Measurements from ENCODE around the gene STRADA.
A peak's percentile ranks its signal among the peaks of the same experiment; 100 is the strongest.

The STRADA gene

DNA sequence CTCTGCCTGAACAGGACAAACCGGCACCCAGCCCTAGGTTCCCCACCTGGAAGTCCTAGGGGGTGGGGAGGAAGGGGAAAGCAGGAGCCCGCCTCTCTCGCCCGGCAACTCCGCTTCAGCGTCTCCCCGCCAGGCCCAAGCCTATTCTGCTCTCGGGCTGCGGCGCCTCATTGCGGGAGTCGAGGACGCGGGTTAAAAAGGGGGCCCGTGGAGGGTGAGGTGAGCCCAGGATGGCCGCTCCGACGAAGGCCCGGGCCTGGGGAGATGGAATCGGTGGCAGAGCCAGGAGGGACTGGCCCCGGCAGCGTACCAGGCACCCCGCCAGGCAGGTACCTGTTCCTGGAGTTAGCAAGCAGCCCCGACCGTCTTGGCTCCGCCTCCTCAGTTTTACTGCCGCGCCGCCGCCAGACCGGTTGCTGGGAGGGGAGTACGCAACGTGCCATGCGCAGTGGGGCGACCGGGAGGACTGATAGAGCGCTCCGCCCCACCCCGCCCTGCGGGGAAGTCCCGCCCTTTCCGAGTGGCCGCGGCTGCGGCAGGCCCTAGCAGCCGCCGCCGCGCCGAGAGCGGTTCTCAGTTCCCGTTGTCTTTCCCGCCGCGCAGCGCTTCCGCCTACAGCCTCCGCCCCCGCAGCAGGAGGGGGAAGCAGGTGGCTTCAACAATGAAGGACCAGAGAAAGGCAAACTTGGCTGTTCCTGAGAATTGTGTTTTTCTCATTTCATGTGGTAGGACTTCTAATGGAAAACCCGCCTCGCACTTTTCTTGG is at the start of gene STRADA:
Gene STRADA, minus strand, starts transcription at position 392 of the 766 bp plus-strand sequence. CDS start 13,430 bp downstream, outside the sequence.
- H3K4me3 ChIP-seq (ENCODE audit: low read depth in 1 of 2, low read length in 2 of 2): peak within 1 kb of the TSS; percentile 83 to 84
- H3K9me3 ChIP-seq (ENCODE audit: control insufficient read depth in 1 of 2, low read length in 2 of 2): no peaks in the 10 kb centered on the region
- peak within 1 kb of the TSS; percentile 94 for H3K27ac ChIP-seq (ENCODE audit: low read length)
- H3K27me3 ChIP-seq (ENCODE audit: low read depth, low read length): no peaks in the 10 kb centered on the region
- H3K36me3 ChIP-seq (ENCODE audit: control insufficient read depth in 1 of 2, insufficient read depth in 2 of 2, low read length in 2 of 2): peaks cover 11 to 12% of the 10 kb centered on the region in 2 donors
- H3K4me1 ChIP-seq (ENCODE audit: control insufficient read depth in 1 of 2, insufficient read depth in 2 of 2, low read length in 2 of 2): peaks cover 4 to 9% of the 10 kb centered on the region in 2 donors

- peaks cover 28 to 58% of the 10 kb centered on the region in 2 donors for H3K36me3 ChIP-seq (ENCODE audit: control insufficient read depth in 1 of 2, insufficient read depth in 2 of 2, low read length in 2 of 2)
- no peaks in the 10 kb centered on the region for H3K9me3 ChIP-seq (ENCODE audit: control insufficient read depth in 1 of 2, low read length in 2 of 2)
- no peak overlapping the region for H3K4me3 ChIP-seq (ENCODE audit: low read depth in 1 of 2, low read length in 2 of 2)
- H3K4me1 ChIP-seq (ENCODE audit: control insufficient read depth in 1 of 2, insufficient read depth in 2 of 2, low read length in 2 of 2): no peaks in the 10 kb centered on the region
- no peak overlapping the region for H3K27ac ChIP-seq (ENCODE audit: low read length)
- H3K27me3 ChIP-seq (ENCODE audit: low read depth, low read length): no peaks in the 10 kb centered on the region
Measured at GRCh38 chr17:63790057-63790456, 48.5 kb upstream of the STRADA start.

GRCh38 chr17:63786971-63787711 is 45.5 kb upstream of the STRADA start:
- H3K4me1 ChIP-seq (ENCODE audit: control insufficient read depth in 1 of 2, insufficient read depth in 2 of 2, low read length in 2 of 2): no peaks in the 10 kb centered on the region
- H3K36me3 ChIP-seq (ENCODE audit: control insufficient read depth in 1 of 2, insufficient read depth in 2 of 2, low read length in 2 of 2): peaks cover 7 to 33% of the 10 kb centered on the region in 2 donors
- H3K9me3 ChIP-seq (ENCODE audit: control insufficient read depth in 1 of 2, low read length in 2 of 2): no peaks in the 10 kb centered on the region
- H3K4me3 ChIP-seq (ENCODE audit: low read depth in 1 of 2, low read length in 2 of 2): no peak overlapping the region
- H3K27ac ChIP-seq (ENCODE audit: low read length): no peak overlapping the region
- no peaks in the 10 kb centered on the region for H3K27me3 ChIP-seq (ENCODE audit: low read depth, low read length)

- peaks cover 6 to 27% of the 10 kb centered on the region in 2 donors for H3K36me3 ChIP-seq (ENCODE audit: control insufficient read depth in 1 of 2, insufficient read depth in 2 of 2, low read length in 2 of 2)
- H3K9me3 ChIP-seq (ENCODE audit: control insufficient read depth in 1 of 2, low read length in 2 of 2): no peaks in the 10 kb centered on the region
- H3K27ac ChIP-seq (ENCODE audit: low read length): no peak overlapping the region
- no peaks in the 10 kb centered on the region for H3K27me3 ChIP-seq (ENCODE audit: low read depth, low read length)
- no peak overlapping the region for H3K4me3 ChIP-seq (ENCODE audit: low read depth in 1 of 2, low read length in 2 of 2)
- H3K4me1 ChIP-seq (ENCODE audit: control insufficient read depth in 1 of 2, insufficient read depth in 2 of 2, low read length in 2 of 2): no peaks in the 10 kb centered on the region
Measured at GRCh38 chr17:63786117-63786516, 44.5 kb upstream of the STRADA start.

DNA sequence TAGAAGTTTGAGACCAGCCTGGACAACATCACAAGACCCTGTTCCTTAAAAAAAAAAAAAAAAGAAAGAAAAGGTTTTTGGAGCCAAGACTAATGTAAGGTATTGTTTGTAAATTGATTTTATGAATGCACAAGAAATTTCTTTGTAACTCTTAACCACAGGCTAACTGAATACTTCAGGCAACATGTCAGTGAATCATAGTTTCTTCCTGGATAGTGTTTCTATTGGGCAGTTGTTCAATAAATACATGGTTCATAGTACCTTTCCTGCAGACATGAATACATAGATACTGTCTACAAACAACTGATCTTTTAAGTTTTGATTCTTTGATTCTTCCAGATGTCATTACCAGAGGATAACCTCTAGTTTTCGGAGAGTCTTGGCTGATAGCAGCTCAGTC is 44.0 kb upstream of the STRADA start:
- Histone ChIP-seq H3K4me3 (ENCODE audit: low read depth in 1 of 2, low read length in 2 of 2) (no peak overlapping the region), H3K4me1 (ENCODE audit: control insufficient read depth in 1 of 2, insufficient read depth in 2 of 2, low read length in 2 of 2) (no peaks in the 10 kb centered on the region), H3K27ac (ENCODE audit: low read length) (no peak overlapping the region), H3K9me3 (ENCODE audit: control insufficient read depth in 1 of 2, low read length in 2 of 2) (no peaks in the 10 kb centered on the region), H3K27me3 (ENCODE audit: low read depth, low read length) (no peaks in the 10 kb centered on the region), H3K36me3 (ENCODE audit: control insufficient read depth in 1 of 2, insufficient read depth in 2 of 2, low read length in 2 of 2) (peaks cover 6 to 27% of the 10 kb centered on the region in 2 donors)

DNA sequence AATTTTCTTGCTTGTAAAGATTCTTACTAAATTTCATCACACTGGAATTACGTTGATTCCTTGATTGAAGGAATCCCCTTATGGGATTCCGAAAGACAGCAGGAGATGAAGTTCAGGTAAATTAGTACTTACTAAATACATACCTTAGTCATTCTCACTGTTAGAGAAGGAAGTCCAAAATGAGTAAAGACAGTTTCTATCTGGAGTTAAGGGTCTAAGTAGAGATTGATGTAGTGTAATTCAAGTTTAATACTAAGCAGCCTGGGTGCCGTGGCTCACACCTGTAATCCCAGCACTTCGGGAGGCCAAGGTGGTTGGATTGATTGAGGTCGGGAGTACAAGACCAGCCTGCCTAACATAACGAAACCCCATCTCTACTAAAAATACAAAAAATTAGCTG is 41.9 kb upstream of the STRADA start:
- Histone ChIP-seq H3K4me3 (ENCODE audit: low read depth in 1 of 2, low read length in 2 of 2) (no peak overlapping the region), H3K9me3 (ENCODE audit: control insufficient read depth in 1 of 2, low read length in 2 of 2) (no peaks in the 10 kb centered on the region), H3K36me3 (ENCODE audit: control insufficient read depth in 1 of 2, insufficient read depth in 2 of 2, low read length in 2 of 2) (peaks cover 0 to 18% of the 10 kb centered on the region in 2 donors), H3K27me3 (ENCODE audit: low read depth, low read length) (no peaks in the 10 kb centered on the region), H3K4me1 (ENCODE audit: control insufficient read depth in 1 of 2, insufficient read depth in 2 of 2, low read length in 2 of 2) (no peaks in the 10 kb centered on the region), H3K27ac (ENCODE audit: low read length) (no peak overlapping the region)

- H3K9me3 ChIP-seq (ENCODE audit: control insufficient read depth in 1 of 2, low read length in 2 of 2): no peaks in the 10 kb centered on the region
- peaks cover 4 to 9% of the 10 kb centered on the region in 2 donors for H3K36me3 ChIP-seq (ENCODE audit: control insufficient read depth in 1 of 2, insufficient read depth in 2 of 2, low read length in 2 of 2)
- H3K4me1 ChIP-seq (ENCODE audit: control insufficient read depth in 1 of 2, insufficient read depth in 2 of 2, low read length in 2 of 2): peaks cover 4 to 5% of the 10 kb centered on the region in 2 donors
- no peak overlapping the region for H3K4me3 ChIP-seq (ENCODE audit: low read depth in 1 of 2, low read length in 2 of 2)
- H3K27ac ChIP-seq (ENCODE audit: low read length): no peak overlapping the region
- H3K27me3 ChIP-seq (ENCODE audit: low read depth, low read length): no peaks in the 10 kb centered on the region
Measured at GRCh38 chr17:63780928-63781327, 39.3 kb upstream of the STRADA start.

- peaks cover 4 to 9% of the 10 kb centered on the region in 2 donors for H3K36me3 ChIP-seq (ENCODE audit: control insufficient read depth in 1 of 2, insufficient read depth in 2 of 2, low read length in 2 of 2)
- no peak overlapping the region for H3K27ac ChIP-seq (ENCODE audit: low read length)
- H3K4me3 ChIP-seq (ENCODE audit: low read depth in 1 of 2, low read length in 2 of 2): no peak overlapping the region
- H3K9me3 ChIP-seq (ENCODE audit: control insufficient read depth in 1 of 2, low read length in 2 of 2): no peaks in the 10 kb centered on the region
- no peaks in the 10 kb centered on the region for H3K27me3 ChIP-seq (ENCODE audit: low read depth, low read length)
- peaks cover 8 to 9% of the 10 kb centered on the region in 2 donors for H3K4me1 ChIP-seq (ENCODE audit: control insufficient read depth in 1 of 2, insufficient read depth in 2 of 2, low read length in 2 of 2)
Measured at GRCh38 chr17:63780507-63780906, 38.9 kb upstream of the STRADA start.

GRCh38 chr17:63775420-63775819 is 33.8 kb upstream of the STRADA start:
- Histone ChIP-seq H3K4me1 (ENCODE audit: control insufficient read depth in 1 of 2, insufficient read depth in 2 of 2, low read length in 2 of 2) (peaks cover 9 to 35% of the 10 kb centered on the region in 2 donors), H3K27ac (ENCODE audit: low read length) (peak overlapping the region; percentile 74)

DNA sequence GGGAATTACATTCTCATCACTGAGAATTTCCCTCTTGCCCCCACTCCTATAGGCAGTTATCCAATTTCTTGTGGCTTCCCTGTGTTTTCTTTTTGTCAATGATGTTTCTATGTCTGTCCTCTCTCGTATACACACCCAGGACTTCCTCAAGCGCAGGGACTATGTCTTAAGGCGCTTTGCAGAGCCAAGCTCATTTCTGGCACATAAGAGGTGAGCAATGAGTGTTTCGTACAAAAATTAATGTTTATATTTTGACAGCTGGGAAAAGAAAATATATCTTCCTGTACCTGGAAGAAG is 33.3 kb upstream of the STRADA start:
- Histone ChIP-seq H3K9me3 (ENCODE audit: control insufficient read depth in 1 of 2, low read length in 2 of 2) (no peaks in the 10 kb centered on the region), H3K4me1 (ENCODE audit: control insufficient read depth in 1 of 2, insufficient read depth in 2 of 2, low read length in 2 of 2) (peaks cover 9 to 41% of the 10 kb centered on the region in 2 donors), H3K27me3 (ENCODE audit: low read depth, low read length) (no peaks in the 10 kb centered on the region), H3K27ac (ENCODE audit: low read length) (peak overlapping the region; percentile 74), H3K4me3 (ENCODE audit: low read depth in 1 of 2, low read length in 2 of 2) (peak overlapping the region; percentile 74 to 89), H3K36me3 (ENCODE audit: control insufficient read depth in 1 of 2, insufficient read depth in 2 of 2, low read length in 2 of 2) (peaks cover 9 to 10% of the 10 kb centered on the region in 2 donors)

More at GRCh38 chr17:63775420-63775819, 33.8 kb upstream of the STRADA start:
- Histone ChIP-seq H3K27me3 (ENCODE audit: low read depth, low read length) (no peaks in the 10 kb centered on the region), H3K9me3 (ENCODE audit: control insufficient read depth in 1 of 2, low read length in 2 of 2) (no peaks in the 10 kb centered on the region), H3K36me3 (ENCODE audit: control insufficient read depth in 1 of 2, insufficient read depth in 2 of 2, low read length in 2 of 2) (peaks cover 9 to 12% of the 10 kb centered on the region in 2 donors), H3K4me3 (ENCODE audit: low read depth in 1 of 2, low read length in 2 of 2) (peak overlapping the region; percentile 74 to 89)

DNA sequence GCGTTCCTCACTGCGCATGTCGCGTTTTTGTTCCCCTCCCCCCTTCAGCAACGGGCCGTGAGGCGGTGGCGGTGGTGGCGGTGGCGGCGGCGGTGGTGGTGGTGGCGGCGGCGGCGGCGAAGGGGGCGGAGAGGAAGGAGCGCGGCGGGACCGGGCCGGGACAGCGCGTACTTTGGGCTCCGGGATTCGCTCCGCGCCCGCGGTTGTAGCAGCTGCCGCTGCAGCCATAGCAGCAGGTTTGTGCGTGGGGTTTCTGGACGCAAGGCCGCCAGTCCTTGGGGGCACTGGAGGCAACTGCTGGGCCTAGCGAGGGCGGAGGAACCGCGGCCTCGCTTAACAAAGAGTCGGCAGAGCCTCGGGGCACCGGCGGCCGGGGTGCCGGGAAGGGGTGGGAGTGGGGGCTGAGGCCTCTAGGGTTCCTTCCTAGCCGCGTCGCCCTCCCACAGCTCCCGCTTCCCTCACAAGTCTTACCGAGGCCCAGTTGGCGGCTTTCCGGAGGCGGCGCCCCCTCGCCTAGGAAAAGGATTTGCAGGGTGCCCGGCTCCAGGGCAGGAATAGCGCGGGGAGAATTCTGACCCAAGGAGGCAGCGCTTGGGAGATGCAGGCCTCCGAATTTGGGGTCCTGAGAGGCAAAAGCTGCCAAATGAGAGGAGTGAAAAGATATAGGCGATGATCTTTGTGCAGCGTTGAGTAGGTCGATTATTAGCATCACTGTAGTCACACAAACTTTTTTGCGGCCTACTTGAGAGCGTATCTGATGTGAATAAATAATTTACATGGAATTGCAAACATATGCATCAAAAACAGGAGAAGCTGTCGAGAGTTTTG is 32.8 kb upstream of the STRADA start, which contains the start of gene DDX42:
Gene DDX42, plus strand, starts transcription at position 30 of the 828 bp plus-strand sequence. CDS start 12,880 bp downstream, outside the sequence.
- Histone ChIP-seq H3K27me3 (ENCODE audit: low read depth, low read length) (no peaks in the 10 kb centered on the region), H3K27ac (ENCODE audit: low read length) (peak within 1 kb of the TSS; percentile 98), H3K4me1 (ENCODE audit: control insufficient read depth in 1 of 2, insufficient read depth in 2 of 2, low read length in 2 of 2) (peaks cover 9 to 42% of the 10 kb centered on the region in 2 donors), H3K9me3 (ENCODE audit: control insufficient read depth in 1 of 2, low read length in 2 of 2) (no peaks in the 10 kb centered on the region), H3K36me3 (ENCODE audit: control insufficient read depth in 1 of 2, insufficient read depth in 2 of 2, low read length in 2 of 2) (peaks cover 9 to 10% of the 10 kb centered on the region in 2 donors), H3K4me3 (ENCODE audit: low read depth in 1 of 2, low read length in 2 of 2) (peak within 1 kb of the TSS; percentile 86 to 89)

Data from muscle layer of duodenum (tissue), 2 donors.